Glutamatergic neuron (in vitro differentiated cells): ENCODE measurements around the gene COX5A. TPM values are rescaled to one million over a fixed set of nuclear protein-coding genes. Genes with fewer than 3 reads are reported as not detected.
"Not testable (repeated sequence)": the region's sequence is repeated elsewhere in the genome, so short reads cannot be mapped to it uniquely, and the experiment has no call there.

Experiments used
- DNase-seq: peaks from one replicate; pipeline ENCODE4 v3.0.0; 2022
- H3K27ac Mint-ChIP-seq: one replicate; pipeline ENCODE4 v1.8.0; 2020; ENCODE audit warnings: mild to moderate bottlenecking, mixed read lengths, inconsistent platforms; ENCODE audit not compliant: unreplicated experiment
- H3K27me3 Mint-ChIP-seq: one replicate; pipeline ENCODE4 v1.8.0; 2020; ENCODE audit warnings: mild to moderate bottlenecking, moderate library complexity, mixed read lengths, inconsistent platforms; ENCODE audit not compliant: unreplicated experiment
- H3K36me3 Mint-ChIP-seq: one replicate; pipeline ENCODE4 v1.8.0; 2020; ENCODE audit warnings: mild to moderate bottlenecking, mixed read lengths, inconsistent platforms; ENCODE audit not compliant: unreplicated experiment
- H3K4me1 Mint-ChIP-seq: one replicate; pipeline ENCODE4 v1.8.0; 2020; ENCODE audit warnings: mild to moderate bottlenecking, low read depth, mixed read lengths, inconsistent platforms; ENCODE audit not compliant: unreplicated experiment
- H3K4me3 Mint-ChIP-seq: one replicate; pipeline ENCODE4 v1.8.0; 2020; ENCODE audit warnings: mild to moderate bottlenecking, mixed read lengths, inconsistent platforms; ENCODE audit not compliant: unreplicated experiment
- H3K9me3 Mint-ChIP-seq: one replicate; pipeline ENCODE4 v1.8.0; 2020; ENCODE audit warnings: mild to moderate bottlenecking, moderate library complexity, mixed read lengths, inconsistent platforms; ENCODE audit not compliant: unreplicated experiment
- CTCF ChIP-seq: fragments of 200-600 bp; sonication (generic); IDR thresholded peaks from one replicate; pipeline ENCODE4 v1.5.0; 2021; ENCODE audit not compliant: partially characterized antibody, unreplicated experiment
- total RNA-seq: library from RNA; stranded (reverse); fragmentation: NEBNext Ultra II Directional; extraction: Animal tissue kit (Norgen Biotek cat#: 25700); gene quantifications from one replicate; pipeline ENCODE4 v1.2.1, GENCODE V29; 2021; ENCODE audit not compliant: unreplicated experiment

Gene COX5A
- total RNA-seq, 1 donor from 2014 or later, result 219 TPM

DNA sequence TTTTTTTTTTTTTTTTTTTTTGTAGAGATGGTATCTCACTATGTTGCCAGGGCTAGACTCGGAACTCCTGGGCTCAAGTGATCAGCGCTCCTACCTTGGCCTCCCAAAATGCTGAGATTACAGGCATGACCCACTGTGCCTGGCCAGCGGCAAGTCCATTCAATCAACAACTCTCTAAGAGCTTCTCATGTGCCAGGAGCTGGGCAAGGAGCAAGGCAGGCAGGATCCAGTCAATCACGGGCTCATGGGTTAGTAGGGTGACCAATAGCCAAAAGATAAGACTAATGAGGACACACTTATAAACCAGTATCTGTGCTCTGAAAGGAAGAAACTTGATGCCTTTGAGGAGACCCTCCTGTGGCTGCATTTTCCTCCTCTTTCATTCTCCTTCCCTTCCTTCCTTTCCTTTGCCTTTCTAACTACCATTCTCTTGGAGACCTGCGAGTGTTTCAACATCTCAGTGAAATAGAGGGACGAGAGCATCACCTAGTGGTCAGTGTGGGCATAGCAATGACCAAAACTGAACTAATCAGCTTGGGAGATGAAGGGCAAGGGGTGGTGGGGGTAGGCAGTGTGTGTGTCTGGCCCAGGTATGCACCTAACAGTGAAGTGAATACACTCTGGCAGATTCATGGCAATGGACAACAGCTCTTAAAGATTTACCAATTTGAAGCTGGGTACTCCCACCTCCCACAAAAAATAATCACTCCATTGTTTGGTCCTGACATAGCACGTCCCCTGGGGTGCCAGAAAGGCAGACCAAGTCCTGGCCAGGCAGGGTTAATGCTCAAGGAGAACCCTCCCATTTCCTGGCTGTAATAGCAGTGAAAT lies 12.4 kb upstream of the COX5A start:
- DNase-seq, result peak; percentile 86
- H3K4me1 Mint-ChIP-seq, result peaks cover 10% of the 10 kb centered on the region
- TF ChIP-seq CTCF, result peak; percentile 97
- peaks cover 1% of the 10 kb centered on the region for H3K9me3 Mint-ChIP-seq
- H3K36me3 Mint-ChIP-seq, result no peaks in the 10 kb centered on the region
- peaks cover 3% of the 10 kb centered on the region for H3K27me3 Mint-ChIP-seq
- no peak overlapping the region for H3K27ac Mint-ChIP-seq
- H3K4me3 Mint-ChIP-seq, result no peak overlapping the region

DNA sequence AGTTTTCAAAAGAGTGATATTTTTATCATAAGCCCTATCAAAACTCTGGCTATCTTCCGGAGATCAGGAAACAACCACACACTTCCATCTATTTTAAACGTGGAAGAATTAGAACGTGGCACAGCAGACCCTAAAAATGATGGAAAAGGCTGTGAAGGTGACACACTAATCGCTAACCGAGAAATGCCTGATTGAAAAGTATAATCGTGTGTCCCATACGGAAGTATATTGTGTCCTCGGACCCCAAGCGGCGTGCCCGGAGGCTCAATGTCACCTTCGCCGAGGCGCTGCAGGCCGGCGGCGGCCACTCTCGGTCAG lies 642 bp downstream of the COX5A start:
- Mint-ChIP-seq H3K4me3 (peak overlapping the region; percentile 89), H3K9me3 (no peaks in the 10 kb centered on the region), H3K36me3 (no peaks in the 10 kb centered on the region), H3K4me1 (no peaks in the 10 kb centered on the region), H3K27ac (peak overlapping the region; percentile 77), H3K27me3 (peaks cover 6% of the 10 kb centered on the region)
- DNase-seq, result no peak
- TF ChIP-seq CTCF, result no peak

GRCh38 chr15:74935193-74935592 lies 2.7 kb downstream of the COX5A start:
- not testable (repeated sequence) for H3K36me3 Mint-ChIP-seq, H3K9me3 Mint-ChIP-seq, H3K4me1 Mint-ChIP-seq, H3K27me3 Mint-ChIP-seq
- Mint-ChIP-seq H3K4me3 (peak overlapping the region; percentile 5), H3K27ac (peak overlapping the region; percentile 1)
- DNase-seq, result peak; percentile 30

GRCh38 chr15:74933573-74933972 lies 4.3 kb downstream of the COX5A start:
- Mint-ChIP-seq H3K4me1 (no peaks in the 10 kb centered on the region), H3K4me3 (no peak overlapping the region), H3K27me3 (peaks cover 1% of the 10 kb centered on the region), H3K27ac (no peak overlapping the region), H3K36me3 (no peaks in the 10 kb centered on the region), H3K9me3 (no peaks in the 10 kb centered on the region)
- no peak for TF ChIP-seq CTCF
- DNase-seq, result no peak

- Mint-ChIP-seq H3K27me3 (no peaks in the 10 kb centered on the region), H3K36me3 (no peaks in the 10 kb centered on the region)
Observed at GRCh38 chr15:74928771-74929198, 9.1 kb downstream of the COX5A start.

More at GRCh38 chr15:74928771-74929198, 9.1 kb downstream of the COX5A start:
- Mint-ChIP-seq H3K4me3 (no peak overlapping the region), H3K27ac (no peak overlapping the region), H3K4me1 (no peaks in the 10 kb centered on the region), H3K9me3 (no peaks in the 10 kb centered on the region)
- no peak for DNase-seq
- no peak for TF ChIP-seq CTCF
